GM18873 (cell line): Measurements from ENCODE around the gene UHRF2.
"Not testable (repeated sequence)": the region's sequence is repeated elsewhere in the genome, so short reads cannot be mapped to it uniquely, and the experiment has no call there.

Source experiments
- ATAC-seq: cut with Tn5 transposase; IDR thresholded peaks from one replicate; pipeline ENCODE4 v1.9.1; 2021; ENCODE audit warnings: mild to moderate bottlenecking, moderate library complexity, moderate number of reproducible peaks; ENCODE audit not compliant: unreplicated experiment, low FRiP score

UHRF2 gene, protein sequence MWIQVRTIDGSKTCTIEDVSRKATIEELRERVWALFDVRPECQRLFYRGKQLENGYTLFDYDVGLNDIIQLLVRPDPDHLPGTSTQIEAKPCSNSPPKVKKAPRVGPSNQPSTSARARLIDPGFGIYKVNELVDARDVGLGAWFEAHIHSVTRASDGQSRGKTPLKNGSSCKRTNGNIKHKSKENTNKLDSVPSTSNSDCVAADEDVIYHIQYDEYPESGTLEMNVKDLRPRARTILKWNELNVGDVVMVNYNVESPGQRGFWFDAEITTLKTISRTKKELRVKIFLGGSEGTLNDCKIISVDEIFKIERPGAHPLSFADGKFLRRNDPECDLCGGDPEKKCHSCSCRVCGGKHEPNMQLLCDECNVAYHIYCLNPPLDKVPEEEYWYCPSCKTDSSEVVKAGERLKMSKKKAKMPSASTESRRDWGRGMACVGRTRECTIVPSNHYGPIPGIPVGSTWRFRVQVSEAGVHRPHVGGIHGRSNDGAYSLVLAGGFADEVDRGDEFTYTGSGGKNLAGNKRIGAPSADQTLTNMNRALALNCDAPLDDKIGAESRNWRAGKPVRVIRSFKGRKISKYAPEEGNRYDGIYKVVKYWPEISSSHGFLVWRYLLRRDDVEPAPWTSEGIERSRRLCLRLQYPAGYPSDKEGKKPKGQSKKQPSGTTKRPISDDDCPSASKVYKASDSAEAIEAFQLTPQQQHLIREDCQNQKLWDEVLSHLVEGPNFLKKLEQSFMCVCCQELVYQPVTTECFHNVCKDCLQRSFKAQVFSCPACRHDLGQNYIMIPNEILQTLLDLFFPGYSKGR

DNA sequence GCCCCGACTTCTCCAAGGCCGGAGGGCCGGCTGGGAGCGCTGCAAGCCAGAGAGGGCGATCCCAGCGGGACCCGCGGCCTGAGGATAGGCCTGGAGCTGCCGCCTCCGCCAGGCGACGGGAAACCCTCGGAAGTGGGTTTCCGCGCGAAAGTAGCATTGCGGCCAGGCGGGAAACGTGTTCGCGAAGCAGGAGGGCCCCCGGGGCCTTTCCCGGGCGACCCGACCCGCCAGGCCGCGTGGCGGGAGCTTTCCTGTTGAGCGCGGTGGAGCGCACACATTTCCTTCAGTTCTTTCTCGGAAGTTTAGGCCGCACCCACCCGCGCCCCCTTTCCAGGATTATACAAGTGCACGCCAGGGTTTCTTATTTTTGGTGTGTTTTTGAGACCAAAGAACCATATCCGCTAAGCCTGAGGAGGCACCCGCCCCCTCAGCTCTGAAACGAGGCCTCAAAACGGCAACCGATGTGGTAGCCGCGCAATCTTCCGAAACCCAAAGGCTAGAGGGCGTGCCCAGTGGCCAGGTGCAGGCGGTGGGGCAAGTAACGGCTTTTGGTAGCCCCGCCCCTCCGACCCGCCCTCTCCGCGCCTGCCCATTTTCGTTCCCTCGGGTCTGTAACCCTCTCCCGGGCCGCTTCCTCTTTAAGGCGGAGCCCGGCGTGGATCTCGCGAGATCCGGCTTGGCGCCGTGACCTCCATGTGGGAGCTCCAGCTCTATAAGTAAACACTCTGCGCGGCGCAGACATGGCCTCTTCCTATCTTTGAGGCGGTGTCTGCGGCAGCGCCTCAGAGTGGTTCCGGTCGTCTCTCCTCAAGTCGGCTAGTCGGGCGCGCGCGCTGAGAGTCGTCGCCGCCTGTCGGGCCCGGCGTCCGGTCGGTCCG lies at the start of gene UHRF2:
Gene UHRF2 (plus strand): TSS at position 713 of the 878 bp plus-strand sequence. CDS start 292 bp downstream, outside the sequence.
- peak; percentile 82 for ATAC-seq

DNA sequence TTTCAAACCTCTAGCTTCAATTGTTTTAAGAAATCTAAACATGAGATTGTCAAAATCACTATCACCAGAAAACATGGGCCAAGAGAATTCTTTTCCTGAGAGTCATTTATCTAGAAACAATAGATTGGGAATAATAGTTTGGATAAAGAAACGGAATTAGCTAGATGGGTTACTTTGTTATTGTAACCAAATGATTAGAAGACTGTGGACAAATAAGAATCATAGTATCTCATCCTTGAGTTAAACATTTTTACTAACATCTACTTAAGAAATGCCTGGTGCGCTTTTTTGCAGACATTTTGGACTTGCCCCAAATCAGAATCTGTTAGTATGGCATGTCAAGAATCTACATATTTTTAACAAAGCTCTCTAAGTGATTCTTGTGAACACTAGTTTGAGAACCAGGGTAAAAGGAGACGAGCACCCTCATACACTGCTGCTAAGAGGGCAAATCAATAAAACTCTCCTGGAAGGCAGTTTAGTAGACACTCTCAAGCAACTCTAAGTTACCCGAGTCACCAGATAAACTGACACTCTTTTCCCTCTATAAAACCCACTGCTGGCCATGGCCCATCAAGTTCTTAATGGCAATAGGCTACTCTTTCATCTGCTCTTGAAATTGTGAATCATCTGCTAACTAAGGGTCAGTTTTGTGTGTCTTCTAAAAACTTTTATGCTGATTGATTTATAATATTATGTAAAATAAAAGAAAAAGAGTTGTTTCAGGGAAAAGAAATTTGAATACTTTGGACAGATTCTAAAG lies 45.7 kb upstream of the UHRF2 start:
- ATAC-seq, result no peak

DNA sequence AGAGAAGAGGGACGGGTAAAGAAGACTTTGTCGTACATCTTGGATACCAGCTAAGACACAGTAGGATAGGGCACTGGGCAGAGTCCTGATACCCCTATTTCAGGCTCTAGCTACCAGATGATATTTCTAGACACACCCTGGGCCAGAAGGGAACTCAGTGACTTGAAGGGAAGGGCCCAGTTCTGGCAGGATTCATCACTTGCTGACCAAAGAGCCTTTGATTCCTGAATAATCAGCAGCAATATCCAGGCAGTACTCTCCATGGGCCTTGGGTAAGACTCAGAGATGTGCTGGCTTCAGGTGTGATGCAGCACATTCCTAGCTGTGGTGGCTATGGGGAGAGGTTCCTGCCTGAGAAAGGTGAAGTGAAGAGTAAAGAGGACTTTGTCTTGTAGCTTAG lies 44.2 kb upstream of the UHRF2 start:
- no peak for ATAC-seq

DNA sequence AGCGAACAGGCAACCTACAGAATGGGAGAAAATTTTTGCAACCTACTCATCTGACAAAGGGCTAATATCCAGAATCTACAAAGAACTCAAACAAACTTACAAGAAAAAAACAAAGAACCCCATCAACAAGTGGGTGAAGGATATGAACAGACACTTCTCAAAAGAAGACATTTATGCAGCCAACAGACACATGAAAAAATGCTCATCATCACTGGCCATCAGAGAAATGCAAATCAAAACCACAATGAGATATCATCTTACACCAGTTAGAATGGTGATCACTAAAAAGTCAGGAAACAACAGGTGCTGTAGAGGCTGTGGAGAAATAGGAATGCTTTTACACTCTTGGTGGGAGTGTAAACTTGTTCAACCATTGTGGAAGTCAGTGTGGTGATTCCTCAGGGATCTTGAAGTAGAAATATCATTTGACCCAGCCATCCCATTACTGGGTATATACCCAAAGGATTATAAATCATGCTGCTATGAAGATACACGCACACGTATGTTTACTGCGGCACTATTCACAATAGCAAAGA lies 31.5 kb upstream of the UHRF2 start:
- ATAC-seq, result not testable (repeated sequence)

DNA sequence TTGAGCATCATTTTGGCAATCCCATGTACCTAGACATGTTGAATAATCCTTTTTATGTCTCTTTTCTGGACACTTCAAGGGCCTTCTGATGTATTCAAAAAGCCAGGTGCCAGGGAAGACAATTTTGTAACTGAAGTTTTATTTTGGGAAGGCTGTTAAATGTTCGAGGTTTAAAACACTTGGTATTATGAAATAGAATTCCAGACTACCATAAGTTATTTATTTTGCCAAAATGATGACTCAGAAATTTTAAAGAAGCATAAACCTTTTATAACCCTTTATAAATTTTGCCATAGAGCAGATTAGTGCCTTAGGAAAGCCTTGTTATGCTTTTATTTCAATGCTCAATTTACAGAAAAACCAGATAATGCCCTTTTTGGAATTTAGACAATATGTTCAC lies 30.3 kb upstream of the UHRF2 start:
- ATAC-seq, result no peak

DNA sequence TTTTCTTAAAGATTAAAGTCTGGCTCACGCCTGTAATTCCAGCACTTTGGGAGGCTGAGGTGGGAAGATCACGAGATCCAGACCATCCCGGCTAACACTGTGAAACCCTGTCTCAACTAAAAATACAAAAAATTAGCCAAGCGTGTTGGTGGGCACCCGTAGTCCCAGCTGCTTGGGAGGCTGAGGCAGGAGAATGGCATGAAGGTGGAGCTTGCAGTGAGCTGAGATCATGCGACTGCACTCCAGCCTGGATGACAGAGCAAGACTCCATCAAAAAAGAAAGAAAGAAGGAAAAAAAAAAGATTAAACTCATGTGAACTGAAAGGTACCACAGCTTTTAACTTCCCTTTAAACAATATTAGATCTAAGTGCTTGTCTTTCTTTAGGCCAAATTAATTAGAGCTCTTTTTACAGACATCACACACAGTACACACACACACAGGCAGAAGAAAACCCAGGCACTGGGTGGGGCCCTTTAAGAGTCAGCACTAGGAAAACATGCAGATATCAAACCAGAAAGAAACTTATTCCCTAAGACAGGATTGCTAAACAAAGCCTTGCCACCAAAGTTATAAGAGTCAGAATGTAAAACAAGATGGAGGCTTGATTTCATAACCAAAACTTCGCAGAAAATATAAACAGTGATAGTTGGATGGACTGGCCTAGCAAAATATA lies 29.3 kb upstream of the UHRF2 start:
- ATAC-seq, result no peak

DNA sequence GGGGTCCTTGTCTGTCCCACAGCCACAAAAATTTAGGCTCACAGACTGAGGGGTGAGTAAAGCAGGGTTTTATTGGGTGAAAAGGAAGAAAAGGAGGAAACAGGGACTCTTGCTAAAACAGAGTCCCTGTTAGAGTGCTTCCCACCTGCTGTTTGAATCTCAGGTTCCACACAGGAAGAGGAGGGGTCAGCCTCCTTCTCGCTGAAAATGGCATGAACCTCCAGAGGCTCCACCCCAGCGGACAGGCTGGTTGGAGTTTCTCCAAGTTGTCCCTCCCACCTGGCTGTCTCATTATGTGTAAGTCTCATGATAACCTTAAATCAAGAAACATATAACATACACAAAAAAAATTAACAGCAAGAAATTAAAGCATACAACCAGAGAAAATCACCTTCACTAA lies 28.3 kb upstream of the UHRF2 start:
- no peak for ATAC-seq

DNA sequence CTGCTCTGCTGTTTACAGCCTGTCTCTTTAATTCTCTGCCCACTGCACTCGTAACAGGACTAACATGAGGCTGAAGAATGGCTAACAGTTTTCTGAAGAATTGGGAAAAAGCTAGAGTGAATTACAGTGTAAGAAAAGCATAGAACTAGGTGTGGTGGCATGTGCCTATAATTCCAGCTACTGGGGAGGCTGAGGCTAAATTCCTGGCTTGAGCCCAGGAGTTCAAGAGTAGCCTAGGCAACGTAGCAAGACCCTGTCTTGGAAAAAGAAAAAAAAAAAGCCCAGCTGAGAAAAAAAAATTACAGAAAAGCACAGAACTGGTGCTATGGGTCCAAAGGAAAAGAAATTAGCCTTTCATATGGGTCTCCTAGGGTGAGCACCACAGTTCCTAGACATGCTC lies 13.9 kb upstream of the UHRF2 start:
- ATAC-seq, result no peak

DNA sequence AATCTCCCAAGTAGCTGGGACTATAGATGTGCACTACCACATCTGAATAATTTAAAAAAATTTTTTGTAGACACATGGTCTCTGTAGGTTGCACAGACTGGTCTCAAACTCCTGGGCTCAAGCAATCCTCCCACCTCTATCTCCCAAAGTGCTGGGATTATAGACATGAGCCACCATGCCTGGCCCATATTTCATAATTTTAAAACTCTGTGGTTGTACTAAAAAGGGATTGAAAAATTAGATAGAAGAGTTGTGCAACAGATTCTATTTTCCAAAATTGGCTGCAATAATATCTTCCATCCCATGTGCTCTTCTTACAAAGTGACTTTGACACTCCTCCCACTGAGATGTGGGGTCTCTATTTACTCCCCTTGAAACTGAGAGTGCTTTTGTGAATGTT lies 7.6 kb upstream of the UHRF2 start:
- ATAC-seq, result no peak

DNA sequence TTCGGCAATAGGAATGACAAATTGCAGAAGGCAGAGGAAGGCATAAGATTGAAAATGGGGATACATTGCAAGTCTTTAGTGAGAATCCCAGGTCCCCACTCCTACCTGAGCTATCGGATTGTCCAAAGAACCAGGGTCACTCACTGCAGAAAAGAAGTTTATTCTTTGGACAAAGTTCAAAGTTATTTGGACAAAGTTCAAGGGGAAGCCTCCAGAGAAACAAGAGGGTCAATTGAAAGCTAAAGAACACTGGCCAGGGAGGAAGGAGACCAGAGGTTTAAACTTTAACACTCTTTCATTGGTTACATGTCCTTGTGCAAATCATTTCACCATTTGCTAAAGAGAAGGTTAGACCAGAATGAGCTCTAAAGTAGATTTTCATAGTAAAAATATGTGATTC lies 5.2 kb upstream of the UHRF2 start:
- ATAC-seq, result no peak

DNA sequence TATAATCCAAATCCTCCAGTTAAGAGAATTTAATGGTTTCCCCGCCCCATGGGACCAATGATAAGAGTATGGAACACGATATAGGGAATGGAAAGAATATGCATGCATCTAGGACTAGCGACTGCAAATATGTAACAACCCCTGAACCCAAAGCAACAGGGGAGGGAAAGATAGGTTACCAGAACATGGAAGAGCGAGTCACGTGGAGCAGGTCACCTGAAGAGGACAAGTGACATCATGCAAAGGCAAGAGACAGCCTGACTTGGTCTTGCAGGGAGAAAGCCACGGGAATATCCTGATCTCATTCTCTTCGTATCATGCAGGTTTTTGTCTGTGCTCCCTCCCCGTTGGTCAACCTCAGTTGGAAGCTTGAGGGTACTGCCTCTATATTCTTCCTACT lies 4.7 kb upstream of the UHRF2 start:
- no peak for ATAC-seq

DNA sequence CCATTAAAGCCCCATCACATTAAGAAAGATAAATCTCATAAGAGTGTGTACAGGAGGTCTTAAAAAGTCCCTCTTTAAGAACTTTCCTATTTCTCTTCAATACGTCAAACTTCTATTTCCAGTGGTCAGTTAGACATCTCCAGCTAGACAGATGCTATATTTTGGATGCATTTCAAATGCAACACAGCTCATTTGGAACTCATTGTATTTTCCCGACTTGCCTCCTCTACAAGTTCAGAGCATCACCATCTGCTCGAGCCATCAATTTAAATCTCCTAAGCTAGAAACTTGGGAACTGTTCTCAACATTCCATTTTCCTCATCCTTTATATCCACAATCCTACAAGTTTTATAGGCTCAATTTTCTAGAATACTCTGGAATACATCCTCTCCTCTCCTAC lies 3.2 kb upstream of the UHRF2 start:
- ATAC-seq, result no peak

DNA sequence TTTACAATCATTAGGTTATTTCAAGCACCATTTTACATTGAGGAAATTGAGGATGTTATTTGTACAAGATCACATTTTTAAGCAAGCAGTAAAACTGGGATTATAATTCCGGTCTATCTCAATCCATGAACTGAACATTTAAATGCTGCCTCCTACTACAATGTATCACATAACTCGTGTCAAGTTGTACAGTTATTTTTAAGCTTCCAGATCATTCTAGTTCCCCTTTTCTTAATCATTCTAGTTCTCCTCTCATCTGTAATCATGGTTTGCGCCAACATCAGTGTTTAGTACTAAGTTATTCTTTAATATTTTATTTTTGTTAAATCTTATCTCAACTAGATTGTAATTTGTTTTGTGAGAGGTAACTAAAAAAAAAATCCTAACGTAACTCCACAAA lies 2.4 kb upstream of the UHRF2 start:
- ATAC-seq, result no peak

DNA sequence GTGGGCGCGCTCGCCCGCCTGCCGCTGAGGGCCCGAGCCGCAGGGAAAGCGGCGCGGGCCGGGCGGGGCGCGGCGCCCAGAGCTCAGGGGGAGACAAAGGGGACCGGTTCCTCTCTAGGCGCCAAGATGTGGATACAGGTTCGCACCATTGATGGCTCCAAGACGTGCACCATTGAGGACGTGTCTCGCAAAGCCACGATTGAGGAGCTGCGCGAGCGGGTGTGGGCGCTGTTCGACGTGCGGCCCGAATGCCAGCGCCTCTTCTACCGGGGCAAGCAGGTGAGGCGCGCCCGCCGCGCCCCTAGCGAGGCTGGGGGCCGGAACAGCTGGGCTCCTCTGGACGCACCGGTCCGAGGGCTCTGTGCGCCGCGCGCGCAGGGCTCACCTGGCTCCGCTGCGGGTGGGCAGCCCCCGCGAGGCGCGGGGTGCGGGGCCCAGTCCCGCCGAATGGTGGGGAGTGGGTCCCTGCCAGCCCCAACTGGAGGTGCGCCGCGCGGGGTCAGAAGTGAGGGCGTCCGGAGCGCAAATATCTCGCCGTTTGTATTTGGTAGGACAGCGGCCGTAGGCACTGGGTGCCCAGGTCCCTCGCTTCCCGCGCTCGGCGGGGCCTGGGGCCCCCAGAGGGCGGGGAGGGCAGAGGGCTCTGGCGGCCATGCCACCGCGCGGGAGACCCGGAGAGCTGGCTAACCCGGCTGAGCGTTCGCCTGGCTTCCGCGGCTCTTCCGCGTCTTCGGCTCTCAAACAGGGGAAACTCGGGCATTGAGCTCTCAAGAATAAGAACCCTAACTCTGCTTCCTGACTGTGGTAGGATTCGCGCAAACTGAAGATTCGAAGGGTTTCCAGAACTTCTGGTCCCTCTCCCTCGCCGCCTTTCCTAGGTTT lies 607 bp downstream of the UHRF2 start:
- peak; percentile 0 for ATAC-seq

DNA sequence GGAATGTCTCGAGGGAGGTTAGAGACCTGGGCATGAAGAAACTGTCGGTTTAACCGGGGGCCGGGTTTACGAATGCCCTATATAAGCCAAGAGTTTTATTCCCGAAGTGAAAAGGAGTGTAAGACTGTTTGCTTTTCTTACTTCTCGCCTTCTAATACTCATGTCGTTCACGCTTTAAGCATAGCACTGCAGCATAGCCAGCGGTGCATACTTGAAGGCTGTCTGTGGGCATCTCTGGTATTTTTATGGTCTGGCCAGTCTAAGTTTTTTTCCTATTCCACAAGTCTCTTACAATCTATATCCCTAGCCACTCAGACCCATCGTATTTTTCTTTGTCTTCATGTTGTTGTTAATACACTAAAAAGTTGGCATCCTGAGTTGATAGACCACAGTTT lies 1.2 kb downstream of the UHRF2 start:
- ATAC-seq, result no peak

DNA sequence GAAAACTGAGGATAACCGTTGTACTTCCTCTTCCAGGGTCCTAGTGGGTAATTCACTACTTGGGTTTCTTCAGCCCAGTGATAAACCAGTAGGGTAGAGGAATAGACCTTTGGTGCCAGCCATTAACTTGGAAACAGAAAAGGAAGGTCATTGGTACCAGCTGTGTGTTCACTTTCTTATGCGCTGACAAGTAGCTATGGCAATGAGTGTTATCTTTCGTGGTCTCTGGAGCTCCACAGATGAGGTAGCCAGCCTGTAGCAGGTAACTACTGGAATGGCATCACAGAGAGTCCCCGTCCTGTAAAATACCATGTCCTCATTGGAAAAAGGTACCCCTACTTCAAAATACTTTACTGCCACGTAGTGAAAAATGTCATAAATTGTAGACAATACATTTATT lies 2.3 kb downstream of the UHRF2 start:
- ATAC-seq, result no peak

DNA sequence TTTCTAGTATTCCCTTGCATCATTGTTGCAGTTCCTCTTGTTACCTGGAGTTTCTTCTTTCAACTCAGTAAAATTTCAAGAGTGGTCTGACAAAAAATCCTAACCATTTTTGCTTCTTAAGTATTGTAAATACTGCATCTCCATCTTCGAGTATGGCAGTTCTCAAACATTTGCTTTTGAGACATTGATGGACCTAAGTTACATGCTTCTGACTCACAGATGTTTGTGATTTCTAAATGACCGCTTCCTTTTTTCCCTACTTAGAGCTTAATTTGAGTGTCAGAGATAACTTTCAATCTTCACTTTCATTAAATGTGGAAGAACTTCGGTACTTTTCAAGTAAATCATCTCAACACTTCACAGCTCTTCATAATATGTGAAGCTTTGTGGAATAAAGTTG lies 4.2 kb downstream of the UHRF2 start:
- no peak for ATAC-seq

DNA sequence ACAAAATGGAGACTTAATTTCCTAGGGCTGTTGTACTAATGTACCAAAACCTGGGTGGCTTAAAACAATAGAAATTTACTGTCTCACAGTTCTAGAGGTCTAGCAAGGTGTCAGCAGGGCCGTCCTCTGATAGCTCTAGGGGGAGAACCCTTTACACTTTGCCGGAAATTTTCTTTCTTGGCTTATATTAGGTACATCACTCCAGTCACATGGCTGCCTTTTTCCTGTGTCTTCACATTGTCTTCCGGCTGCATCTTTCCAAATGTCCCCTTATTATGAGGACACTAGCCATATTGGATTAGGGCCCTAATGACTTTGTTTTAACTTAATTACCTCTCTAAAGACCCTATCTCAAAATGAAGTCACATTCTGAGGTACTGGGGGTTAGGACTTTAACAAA lies 5.8 kb downstream of the UHRF2 start:
- ATAC-seq, result no peak
